ENCODE data around the gene AGA.

- TF ChIP-seq, protein P1, sequence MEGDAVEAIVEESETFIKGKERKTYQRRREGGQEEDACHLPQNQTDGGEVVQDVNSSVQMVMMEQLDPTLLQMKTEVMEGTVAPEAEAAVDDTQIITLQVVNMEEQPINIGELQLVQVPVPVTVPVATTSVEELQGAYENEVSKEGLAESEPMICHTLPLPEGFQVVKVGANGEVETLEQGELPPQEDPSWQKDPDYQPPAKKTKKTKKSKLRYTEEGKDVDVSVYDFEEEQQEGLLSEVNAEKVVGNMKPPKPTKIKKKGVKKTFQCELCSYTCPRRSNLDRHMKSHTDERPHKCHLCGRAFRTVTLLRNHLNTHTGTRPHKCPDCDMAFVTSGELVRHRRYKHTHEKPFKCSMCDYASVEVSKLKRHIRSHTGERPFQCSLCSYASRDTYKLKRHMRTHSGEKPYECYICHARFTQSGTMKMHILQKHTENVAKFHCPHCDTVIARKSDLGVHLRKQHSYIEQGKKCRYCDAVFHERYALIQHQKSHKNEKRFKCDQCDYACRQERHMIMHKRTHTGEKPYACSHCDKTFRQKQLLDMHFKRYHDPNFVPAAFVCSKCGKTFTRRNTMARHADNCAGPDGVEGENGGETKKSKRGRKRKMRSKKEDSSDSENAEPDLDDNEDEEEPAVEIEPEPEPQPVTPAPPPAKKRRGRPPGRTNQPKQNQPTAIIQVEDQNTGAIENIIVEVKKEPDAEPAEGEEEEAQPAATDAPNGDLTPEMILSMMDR (conservative IDR thresholded peaks at IDR 0.05) = no peak
- TF ChIP-seq ZFX (IDR thresholded peaks at IDR 0.05) = no peak
Observed at GRCh38 chr4:177451108-177451500, 8.9 kb upstream of the AGA start.
